Fibroblast of lung (primary cell): ENCODE results near the gene TWF2.

Source experiments
- EZH2 ChIP-seq: IDR thresholded peaks from 2 replicates; pipeline ENCODE4 v1.5.1; 2012; ENCODE audit warnings: low read length, control low read depth, mild to moderate bottlenecking; ENCODE audit errors: missing control alignments
- TF ChIP-seq, protein P1 (sequence below), 2 donors: IDR thresholded peaks in 1 of 2; conservative IDR thresholded peaks in 1 of 2; 1 replicate in 1 of 2; 2 replicates in 1 of 2; pipeline ENCODE4 v1.5.1; 2011 to 2012; ENCODE audit warnings: low read length in 2 of 2, control low read depth in 1 of 2, inconsistent platforms in 1 of 2, low read depth in 1 of 2, mild to moderate bottlenecking in 1 of 2

DNA sequence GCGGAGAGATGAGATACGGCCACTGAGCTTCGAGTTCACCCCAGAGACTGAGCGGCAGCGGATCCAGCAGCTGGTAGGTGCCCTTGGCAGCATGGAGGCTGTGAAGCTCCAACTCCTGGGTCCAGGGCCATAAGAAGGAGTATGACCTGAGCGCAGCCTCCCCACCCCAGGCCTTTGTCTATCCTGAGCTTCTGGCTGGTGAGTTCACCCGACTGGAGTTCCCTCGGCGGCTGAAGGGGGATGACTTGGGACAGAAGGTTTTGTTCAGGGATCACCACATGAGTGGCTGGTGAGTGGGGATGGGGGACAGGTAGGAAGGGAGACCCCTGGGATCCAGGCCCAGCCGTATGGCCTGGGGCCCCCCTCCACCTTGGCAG lies 9.2 kb upstream of the TWF2 start:
- TF ChIP-seq, protein P1, sequence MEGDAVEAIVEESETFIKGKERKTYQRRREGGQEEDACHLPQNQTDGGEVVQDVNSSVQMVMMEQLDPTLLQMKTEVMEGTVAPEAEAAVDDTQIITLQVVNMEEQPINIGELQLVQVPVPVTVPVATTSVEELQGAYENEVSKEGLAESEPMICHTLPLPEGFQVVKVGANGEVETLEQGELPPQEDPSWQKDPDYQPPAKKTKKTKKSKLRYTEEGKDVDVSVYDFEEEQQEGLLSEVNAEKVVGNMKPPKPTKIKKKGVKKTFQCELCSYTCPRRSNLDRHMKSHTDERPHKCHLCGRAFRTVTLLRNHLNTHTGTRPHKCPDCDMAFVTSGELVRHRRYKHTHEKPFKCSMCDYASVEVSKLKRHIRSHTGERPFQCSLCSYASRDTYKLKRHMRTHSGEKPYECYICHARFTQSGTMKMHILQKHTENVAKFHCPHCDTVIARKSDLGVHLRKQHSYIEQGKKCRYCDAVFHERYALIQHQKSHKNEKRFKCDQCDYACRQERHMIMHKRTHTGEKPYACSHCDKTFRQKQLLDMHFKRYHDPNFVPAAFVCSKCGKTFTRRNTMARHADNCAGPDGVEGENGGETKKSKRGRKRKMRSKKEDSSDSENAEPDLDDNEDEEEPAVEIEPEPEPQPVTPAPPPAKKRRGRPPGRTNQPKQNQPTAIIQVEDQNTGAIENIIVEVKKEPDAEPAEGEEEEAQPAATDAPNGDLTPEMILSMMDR (conservative IDR thresholded peaks at IDR 0.05 in 1 of 2, IDR thresholded peaks at IDR 0.05 in 1 of 2; ENCODE audit: low read depth in 1 of 2, low read length in 2 of 2) = no peak
- no peak for TF ChIP-seq EZH2
